ENCODE data around the gene THPO.

The THPO gene

DNA sequence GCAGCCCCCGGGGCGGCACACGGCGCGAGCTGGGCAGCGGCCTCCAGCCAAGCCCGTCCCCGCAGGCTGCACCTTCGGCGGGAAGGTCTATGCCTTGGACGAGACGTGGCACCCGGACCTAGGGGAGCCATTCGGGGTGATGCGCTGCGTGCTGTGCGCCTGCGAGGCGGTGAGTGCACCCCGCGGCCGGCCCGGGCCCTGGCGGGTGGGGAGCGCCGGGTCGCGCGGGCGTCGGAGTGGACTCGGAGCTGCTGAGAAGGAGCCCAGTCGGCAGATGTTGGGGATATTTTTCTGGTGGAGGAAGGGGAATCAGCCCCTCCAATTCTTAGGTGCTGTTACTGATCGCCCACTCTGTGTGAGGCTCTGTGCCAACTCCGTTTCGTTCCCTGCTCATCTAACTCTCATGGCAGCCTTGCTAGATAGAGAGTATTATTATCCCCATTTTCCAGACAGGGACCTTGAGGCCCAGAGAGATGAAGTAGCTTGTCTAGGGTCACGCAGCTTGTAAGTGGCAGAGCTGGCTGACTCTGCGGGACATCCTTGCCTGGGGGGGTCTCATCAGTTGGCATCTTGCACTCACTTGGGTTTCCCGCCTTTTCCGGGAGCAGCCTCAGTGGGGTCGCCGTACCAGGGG is 2.7 kb upstream of the THPO start:
- DNase-seq (ENCODE audit: low read depth) = no peak
- TF ChIP-seq, protein P1, sequence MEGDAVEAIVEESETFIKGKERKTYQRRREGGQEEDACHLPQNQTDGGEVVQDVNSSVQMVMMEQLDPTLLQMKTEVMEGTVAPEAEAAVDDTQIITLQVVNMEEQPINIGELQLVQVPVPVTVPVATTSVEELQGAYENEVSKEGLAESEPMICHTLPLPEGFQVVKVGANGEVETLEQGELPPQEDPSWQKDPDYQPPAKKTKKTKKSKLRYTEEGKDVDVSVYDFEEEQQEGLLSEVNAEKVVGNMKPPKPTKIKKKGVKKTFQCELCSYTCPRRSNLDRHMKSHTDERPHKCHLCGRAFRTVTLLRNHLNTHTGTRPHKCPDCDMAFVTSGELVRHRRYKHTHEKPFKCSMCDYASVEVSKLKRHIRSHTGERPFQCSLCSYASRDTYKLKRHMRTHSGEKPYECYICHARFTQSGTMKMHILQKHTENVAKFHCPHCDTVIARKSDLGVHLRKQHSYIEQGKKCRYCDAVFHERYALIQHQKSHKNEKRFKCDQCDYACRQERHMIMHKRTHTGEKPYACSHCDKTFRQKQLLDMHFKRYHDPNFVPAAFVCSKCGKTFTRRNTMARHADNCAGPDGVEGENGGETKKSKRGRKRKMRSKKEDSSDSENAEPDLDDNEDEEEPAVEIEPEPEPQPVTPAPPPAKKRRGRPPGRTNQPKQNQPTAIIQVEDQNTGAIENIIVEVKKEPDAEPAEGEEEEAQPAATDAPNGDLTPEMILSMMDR (IDR thresholded peaks at IDR 0.05; ENCODE audit: low read length, missing control alignments) = no peak
- H3K4me3 ChIP-seq (replicated peaks; ENCODE audit: low read depth, low read length) = no peak overlapping the region

DNA sequence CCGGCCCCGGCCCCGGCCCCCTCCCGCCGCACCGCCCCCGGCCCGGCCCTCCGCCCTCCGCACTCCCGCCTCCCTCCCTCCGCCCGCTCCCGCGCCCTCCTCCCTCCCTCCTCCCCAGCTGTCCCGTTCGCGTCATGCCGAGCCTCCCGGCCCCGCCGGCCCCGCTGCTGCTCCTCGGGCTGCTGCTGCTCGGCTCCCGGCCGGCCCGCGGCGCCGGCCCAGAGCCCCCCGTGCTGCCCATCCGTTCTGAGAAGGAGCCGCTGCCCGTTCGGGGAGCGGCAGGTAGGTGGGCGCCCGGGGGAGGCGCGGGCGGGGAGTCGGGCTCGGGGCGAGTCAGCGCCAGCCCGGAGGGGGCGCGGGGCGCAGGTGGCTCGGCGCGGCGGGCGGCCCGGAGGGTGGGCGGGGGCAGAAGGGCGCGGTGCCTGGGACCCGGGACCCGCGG is 2.2 kb upstream of the THPO start:
- TF ChIP-seq, protein P1 (IDR thresholded peaks at IDR 0.05; ENCODE audit: low read length, missing control alignments) = no peak
- peak; percentile 31 for DNase-seq (ENCODE audit: low read depth)
- H3K4me3 ChIP-seq (replicated peaks; ENCODE audit: low read depth, low read length) = peak overlapping the region; percentile 17

DNA sequence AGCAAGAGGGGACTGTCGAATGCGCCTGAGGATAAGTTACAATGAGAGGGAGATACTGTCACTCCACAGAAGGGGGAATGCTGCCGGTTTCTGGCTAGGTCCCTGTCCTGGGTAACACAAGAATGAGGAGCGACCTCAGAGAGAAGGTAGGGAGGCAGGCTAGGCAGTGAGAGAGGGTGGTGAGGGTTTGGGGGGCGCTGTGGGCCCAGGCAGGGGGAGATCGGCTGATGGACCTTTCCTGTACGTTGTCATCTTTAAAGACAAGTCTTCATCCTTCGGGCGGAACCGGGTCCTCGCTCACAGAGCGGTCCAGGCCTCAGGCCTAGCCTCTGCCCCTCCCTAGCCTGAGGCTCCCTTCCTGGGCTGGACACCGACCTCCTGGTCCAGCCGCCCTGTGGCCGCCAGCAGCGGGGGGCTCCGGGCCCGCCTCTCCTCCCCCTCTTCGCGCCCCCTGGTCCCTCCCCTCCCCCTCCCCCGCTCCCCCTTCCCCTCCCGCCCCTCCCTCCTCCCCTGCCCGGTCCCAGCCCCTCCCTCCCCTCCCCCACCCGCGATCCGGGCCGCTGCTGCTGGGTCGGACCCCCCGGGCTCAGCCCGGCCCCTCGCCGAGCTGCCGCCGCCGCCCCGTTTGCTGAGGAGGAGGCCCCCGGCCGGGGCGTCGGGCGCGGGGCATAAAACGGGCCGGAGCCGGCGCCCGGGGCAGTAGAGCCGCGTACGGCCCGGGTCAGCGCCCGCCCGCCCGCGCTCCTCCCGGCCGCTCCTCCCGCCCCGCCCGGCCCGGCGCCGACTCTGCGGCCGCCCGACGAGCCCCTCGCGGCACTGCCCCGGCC is 1.6 kb upstream of the THPO start, which contains the start of gene CHRD:
Gene CHRD, plus strand, starts transcription at position 697 of the 827 bp plus-strand sequence. CDS start 265 bp downstream, outside the sequence.
- no peak for DNase-seq (ENCODE audit: low read depth)
- peak within 1 kb of the TSS; percentile 17 for H3K4me3 ChIP-seq (replicated peaks; ENCODE audit: low read depth, low read length)
- TF ChIP-seq, protein P1 (IDR thresholded peaks at IDR 0.05; ENCODE audit: low read length, missing control alignments) = no peak

DNA sequence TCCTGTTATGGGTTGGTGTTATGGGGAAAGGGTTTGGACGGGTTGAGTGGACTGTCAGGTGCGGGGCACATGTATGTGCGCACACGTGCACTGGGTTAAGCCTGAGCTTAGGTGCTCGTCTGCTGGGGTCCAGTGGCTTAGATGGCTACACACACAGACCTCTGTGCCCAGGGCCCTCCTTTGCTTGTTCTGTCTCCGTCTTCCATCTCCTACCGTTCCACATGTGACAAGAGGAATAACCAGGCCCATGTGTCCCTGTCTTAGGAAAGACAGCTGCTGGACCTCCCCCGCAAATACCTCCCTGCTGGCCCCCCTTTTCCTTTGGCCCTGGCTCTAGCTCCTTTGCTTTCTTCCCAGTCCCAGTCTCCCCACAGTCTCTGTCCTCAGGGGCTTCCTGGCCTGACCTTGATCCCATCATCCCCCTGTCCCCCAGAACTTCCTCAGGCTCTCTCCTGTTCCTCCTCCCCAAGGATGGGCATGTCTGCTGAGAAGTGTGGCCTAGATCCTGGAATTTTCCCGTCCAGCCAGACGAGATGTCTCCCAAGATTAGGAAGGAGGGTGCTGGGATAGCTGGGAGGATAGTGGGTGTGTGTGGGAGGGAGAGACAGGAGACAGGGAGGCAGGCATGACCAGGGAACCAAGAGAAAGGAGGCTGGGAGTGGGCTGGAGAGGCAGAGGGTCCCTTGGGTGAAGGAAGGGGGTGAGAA is 797 bp upstream of the THPO start:
- no peak overlapping the region for H3K4me3 ChIP-seq (replicated peaks; ENCODE audit: low read depth, low read length)
- no peak for DNase-seq (ENCODE audit: low read depth)
- TF ChIP-seq, protein P1 (IDR thresholded peaks at IDR 0.05; ENCODE audit: low read length, missing control alignments) = no peak

DNA sequence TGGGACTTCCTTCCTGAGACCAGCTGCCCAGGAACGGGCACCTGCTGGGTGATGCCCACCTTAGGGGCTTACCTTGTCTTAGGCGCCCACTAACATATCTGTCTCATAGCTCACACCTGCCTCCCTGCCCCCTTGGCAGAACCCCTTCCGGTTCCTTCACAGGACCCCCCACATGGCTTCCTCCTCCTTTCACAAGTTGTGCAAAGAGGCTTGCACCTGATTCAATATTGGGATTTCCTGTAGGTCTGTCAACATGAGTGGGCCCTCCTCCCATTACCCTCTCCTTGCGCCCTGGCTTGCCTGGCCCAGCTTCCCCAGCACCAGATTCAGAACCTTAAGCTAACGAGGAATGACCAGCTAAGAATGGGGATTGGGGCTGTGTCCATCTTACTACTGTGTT is 633 bp downstream of the THPO start:
- no peak for DNase-seq (ENCODE audit: low read depth)
- H3K4me3 ChIP-seq (replicated peaks; ENCODE audit: low read depth, low read length) = no peak overlapping the region
- TF ChIP-seq, protein P1 (IDR thresholded peaks at IDR 0.05; ENCODE audit: low read length, missing control alignments) = no peak

DNA sequence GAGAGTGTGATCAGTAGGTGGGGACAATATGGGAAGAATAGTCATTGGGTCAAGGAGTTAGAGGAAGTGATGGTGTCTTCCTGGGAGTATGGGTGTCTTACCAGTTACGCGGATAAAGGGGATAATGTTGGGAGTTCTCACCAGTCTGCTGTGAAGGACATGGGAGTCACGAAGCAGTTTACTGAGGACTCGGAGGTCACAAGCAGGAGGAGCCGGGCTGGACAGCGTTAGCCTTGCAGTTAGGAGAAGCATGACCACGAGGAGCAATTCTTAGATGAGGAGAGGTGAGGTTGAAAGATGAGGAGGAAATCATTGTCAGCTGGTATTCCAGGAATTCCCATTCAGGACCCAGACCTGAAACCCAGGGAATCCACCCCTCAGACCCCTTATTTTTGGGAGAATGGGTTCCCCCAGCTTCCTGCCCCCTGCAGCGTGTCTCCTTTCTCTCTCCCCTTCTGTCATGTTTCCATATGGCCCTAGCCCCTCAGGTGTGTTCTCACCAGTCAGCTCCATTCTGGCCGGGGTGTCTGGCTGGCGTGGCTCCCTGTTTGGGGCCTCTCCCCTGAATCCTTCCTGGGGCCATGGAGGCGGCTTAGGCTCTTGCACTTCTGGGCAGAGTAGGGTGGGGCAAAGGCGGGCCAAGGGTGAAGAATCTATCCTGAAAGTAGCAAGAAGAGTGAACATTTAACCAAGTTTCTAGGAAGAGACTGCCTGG is 2.1 kb downstream of the THPO start:
- TF ChIP-seq, protein P1 (IDR thresholded peaks at IDR 0.05; ENCODE audit: low read length, missing control alignments) = no peak
- H3K4me3 ChIP-seq (replicated peaks; ENCODE audit: low read depth, low read length) = no peak overlapping the region
- DNase-seq (ENCODE audit: low read depth) = no peak
